OCI-LY3 (cell line): Measurements from ENCODE around the gene C14orf119.

ENCODE experiments used
- H2AFZ ChIP-seq: fragments of 200-600, 300-600 bp; shearing (Covaris generic); 2 replicates; pipeline ENCODE4 v1.6.0; 2014; ENCODE audit warnings: antibody characterized with exemption, low read depth, low read length
- H3K27ac ChIP-seq: fragments of 200-600, 300-600 bp; sonication (generic); 2 replicates; pipeline ENCODE4 v1.5.1; 2014; ENCODE audit warnings: mild to moderate bottlenecking, low read length, moderate library complexity, mixed read lengths
- H3K27me3 ChIP-seq: fragments of 200-600, 300-600 bp; sonication (generic); 2 replicates; pipeline ENCODE4 v1.6.1; 2014; ENCODE audit warnings: low read depth, low read length, mixed read lengths
- H3K36me3 ChIP-seq: fragments of 200-600, 300-600 bp; sonication (generic); replicated peaks from 2 replicates; pipeline ENCODE3; 2014; ENCODE audit warnings: low read depth, low read length, mixed read lengths
- H3K4me1 ChIP-seq: fragments of 300-600, 200-600 bp; sonication (generic); 2 replicates; pipeline ENCODE4 v1.6.1; 2014; ENCODE audit warnings: low read length, mixed read lengths
- H3K4me2 ChIP-seq: fragments of 200-600, 300-600 bp; sonication (generic); 2 replicates; pipeline ENCODE4 v1.6.1; 2014; ENCODE audit warnings: low read length, mixed read lengths
- H3K4me3 ChIP-seq: fragments of 300-600, 200-600 bp; sonication (generic); 2 replicates; pipeline ENCODE4 v1.5.1; 2014; ENCODE audit warnings: antibody characterized with exemption, mild to moderate bottlenecking, low read length, moderate library complexity
- H3K79me2 ChIP-seq: fragments of 300-600, 200-600 bp; shearing (Covaris generic); 2 replicates; pipeline ENCODE4 v1.6.1; 2014; ENCODE audit warnings: mild to moderate bottlenecking, low read length, mixed read lengths
- H3K9ac ChIP-seq: fragments of 300-600, 200-600 bp; shearing (Covaris generic); 2 replicates; pipeline ENCODE4 v1.6.0; 2014; ENCODE audit warnings: mild to moderate bottlenecking, low read length, moderate library complexity
- H3K9me3 ChIP-seq: fragments of 200-600, 300-600 bp; shearing (Covaris generic); 2 replicates; pipeline ENCODE4 v1.6.1; 2014; ENCODE audit warnings: low read length, mixed read lengths; ENCODE audit not compliant: insufficient read depth
- H4K20me1 ChIP-seq: fragments of 200-600, 300-600 bp; sonication (generic); 2 replicates; pipeline ENCODE4 v1.6.1; 2016; ENCODE audit warnings: low read length, mixed read lengths; ENCODE audit not compliant: insufficient read depth
- EZH2phosphoT487 ChIP-seq: fragments of 200-600 bp; shearing (Covaris generic); IDR thresholded peaks from 2 replicates; pipeline ENCODE4 v1.6.1; 2018; ENCODE audit warnings: antibody characterized with exemption, mixed run types, low read depth
- TF ChIP-seq, protein P1 (sequence below): fragments of 200-600, 300-600 bp; sonication (generic); IDR thresholded peaks from 2 replicates; pipeline ENCODE4 v1.5.1; 2014; ENCODE audit warnings: antibody characterized with exemption, low read length, low read depth

Gene C14orf119

GRCh38 chr14:23139874-23140273 is 44.6 kb downstream of the C14orf119 start:
- H2AFZ ChIP-seq: no peak overlapping the region
- H3K36me3 ChIP-seq: no peaks in the 10 kb centered on the region
- no peak overlapping the region for H3K27ac ChIP-seq

GRCh38 chr14:23140371-23140770 is 45.1 kb downstream of the C14orf119 start:
- Histone ChIP-seq H3K9me3 (no peaks in the 10 kb centered on the region), H3K4me3 (no peak overlapping the region), H3K79me2 (no peaks in the 10 kb centered on the region), H3K4me2 (no peak overlapping the region), H3K36me3 (no peaks in the 10 kb centered on the region), H3K4me1 (no peaks in the 10 kb centered on the region), H3K9ac (no peak overlapping the region), H3K27me3 (peaks cover 13% of the 10 kb centered on the region), H2AFZ (no peak overlapping the region), H3K27ac (no peak overlapping the region), H4K20me1 (no peaks in the 10 kb centered on the region)
- TF ChIP-seq, protein P1, sequence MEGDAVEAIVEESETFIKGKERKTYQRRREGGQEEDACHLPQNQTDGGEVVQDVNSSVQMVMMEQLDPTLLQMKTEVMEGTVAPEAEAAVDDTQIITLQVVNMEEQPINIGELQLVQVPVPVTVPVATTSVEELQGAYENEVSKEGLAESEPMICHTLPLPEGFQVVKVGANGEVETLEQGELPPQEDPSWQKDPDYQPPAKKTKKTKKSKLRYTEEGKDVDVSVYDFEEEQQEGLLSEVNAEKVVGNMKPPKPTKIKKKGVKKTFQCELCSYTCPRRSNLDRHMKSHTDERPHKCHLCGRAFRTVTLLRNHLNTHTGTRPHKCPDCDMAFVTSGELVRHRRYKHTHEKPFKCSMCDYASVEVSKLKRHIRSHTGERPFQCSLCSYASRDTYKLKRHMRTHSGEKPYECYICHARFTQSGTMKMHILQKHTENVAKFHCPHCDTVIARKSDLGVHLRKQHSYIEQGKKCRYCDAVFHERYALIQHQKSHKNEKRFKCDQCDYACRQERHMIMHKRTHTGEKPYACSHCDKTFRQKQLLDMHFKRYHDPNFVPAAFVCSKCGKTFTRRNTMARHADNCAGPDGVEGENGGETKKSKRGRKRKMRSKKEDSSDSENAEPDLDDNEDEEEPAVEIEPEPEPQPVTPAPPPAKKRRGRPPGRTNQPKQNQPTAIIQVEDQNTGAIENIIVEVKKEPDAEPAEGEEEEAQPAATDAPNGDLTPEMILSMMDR: no peak
- TF ChIP-seq EZH2phosphoT487: no peak

More at GRCh38 chr14:23139874-23140273, 44.6 kb downstream of the C14orf119 start:
- no peaks in the 10 kb centered on the region for H3K9me3 ChIP-seq
- TF ChIP-seq EZH2phosphoT487: no peak
- TF ChIP-seq, protein P1: no peak
- H3K4me1 ChIP-seq: no peaks in the 10 kb centered on the region
- H3K4me2 ChIP-seq: no peak overlapping the region
- H3K4me3 ChIP-seq: no peak overlapping the region
- no peaks in the 10 kb centered on the region for H4K20me1 ChIP-seq
- H3K9ac ChIP-seq: no peak overlapping the region
- peaks cover 13% of the 10 kb centered on the region for H3K27me3 ChIP-seq
- H3K79me2 ChIP-seq: no peaks in the 10 kb centered on the region

- no peaks in the 10 kb centered on the region for H4K20me1 ChIP-seq
- no peak overlapping the region for H2AFZ ChIP-seq
- H3K9ac ChIP-seq: no peak overlapping the region
- no peaks in the 10 kb centered on the region for H3K79me2 ChIP-seq
- no peaks in the 10 kb centered on the region for H3K36me3 ChIP-seq
- no peaks in the 10 kb centered on the region for H3K9me3 ChIP-seq
- H3K27me3 ChIP-seq: peaks cover 13% of the 10 kb centered on the region
- no peak for TF ChIP-seq EZH2phosphoT487
- TF ChIP-seq, protein P1: no peak
- H3K4me2 ChIP-seq: no peak overlapping the region
- no peak overlapping the region for H3K27ac ChIP-seq
- H3K4me1 ChIP-seq: no peaks in the 10 kb centered on the region
- H3K4me3 ChIP-seq: no peak overlapping the region
These were observed 46.6 kb downstream of the C14orf119 start for GRCh38 chr14:23141706-23142444.

DNA sequence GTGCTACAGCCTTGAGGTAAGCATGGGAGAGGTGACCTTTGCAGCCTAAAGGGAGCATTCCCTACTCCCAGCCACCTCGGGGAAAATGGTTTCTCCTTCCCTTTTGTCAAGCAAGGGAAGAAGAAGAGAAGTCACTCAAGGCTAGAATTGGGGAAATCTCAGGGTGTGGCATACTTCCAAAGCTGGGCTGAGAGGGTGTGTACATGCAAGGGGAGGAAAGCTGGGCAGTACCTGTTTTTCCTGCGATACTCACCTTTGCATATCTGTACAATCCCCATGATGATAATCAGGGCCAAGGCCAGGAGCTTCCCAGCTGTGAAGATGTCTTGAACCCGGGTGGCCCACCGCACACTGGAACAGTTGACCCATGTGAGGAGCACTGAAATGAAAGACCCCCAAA is 47.5 kb downstream of the C14orf119 start:
- Histone ChIP-seq H3K9me3 (no peaks in the 10 kb centered on the region), H3K4me3 (no peak overlapping the region), H3K4me1 (no peaks in the 10 kb centered on the region), H3K79me2 (no peaks in the 10 kb centered on the region), H3K27me3 (peaks cover 13% of the 10 kb centered on the region), H3K27ac (no peak overlapping the region), H2AFZ (no peak overlapping the region), H3K36me3 (no peaks in the 10 kb centered on the region), H4K20me1 (no peaks in the 10 kb centered on the region), H3K9ac (no peak overlapping the region), H3K4me2 (no peak overlapping the region)
- TF ChIP-seq EZH2phosphoT487: no peak
- TF ChIP-seq, protein P1: no peak
